Activated CD4-positive, alpha-beta T cell treated with anti-CD3 and anti-CD28 coated beads for 48 hours (primary cell): ENCODE results near the gene SLC37A3.
A peak's percentile ranks its signal among the peaks of the same experiment; 100 is the strongest.
"Not testable (repeated sequence)": the region's sequence is repeated elsewhere in the genome, so short reads cannot be mapped to it uniquely, and the experiment has no call there.

Source experiments
- DNase-seq: peaks from one replicate; pipeline ENCODE4 v3.0.0-alpha.2; 2020

The SLC37A3 gene

GRCh38 chr7:140342727-140343514 is 55.4 kb downstream of the SLC37A3 start:
- DNase-seq, result no peak

GRCh38 chr7:140338959-140339358 is 59.4 kb downstream of the SLC37A3 start:
- not testable (repeated sequence) for DNase-seq

- DNase-seq, result no peak
Observed at GRCh38 chr7:140334341-140335057, 63.8 kb downstream of the SLC37A3 start.

- no peak for DNase-seq
Observed at GRCh38 chr7:140333686-140334085, 64.6 kb downstream of the SLC37A3 start.

GRCh38 chr7:140333223-140333622 is 65.1 kb downstream of the SLC37A3 start:
- no peak for DNase-seq

GRCh38 chr7:140330595-140330994 is 67.7 kb downstream of the SLC37A3 start:
- DNase-seq, result no peak

- DNase-seq, result no peak
Observed at GRCh38 chr7:140330128-140330527, 68.2 kb downstream of the SLC37A3 start.

- DNase-seq, result no peak
Observed at GRCh38 chr7:140327261-140327661, 71.1 kb downstream of the SLC37A3 start.

- DNase-seq, result peak; percentile 66
Observed at GRCh38 chr7:140326116-140326928, 72.0 kb downstream of the SLC37A3 start.

GRCh38 chr7:140325600-140325999 is 72.7 kb downstream of the SLC37A3 start:
- no peak for DNase-seq

GRCh38 chr7:140324714-140325113 is 73.6 kb downstream of the SLC37A3 start:
- DNase-seq, result no peak

GRCh38 chr7:140322759-140323158 is 75.6 kb downstream of the SLC37A3 start:
- DNase-seq, result no peak

- DNase-seq, result not testable (repeated sequence)
Observed at GRCh38 chr7:140320078-140320477, 78.3 kb downstream of the SLC37A3 start.

- DNase-seq, result no peak
Observed at GRCh38 chr7:140317999-140318398, 80.3 kb downstream of the SLC37A3 start.

- peak; percentile 46 for DNase-seq
Observed at GRCh38 chr7:140317597-140317996, 80.7 kb downstream of the SLC37A3 start.

GRCh38 chr7:140316165-140316661 is 82.1 kb downstream of the SLC37A3 start:
- DNase-seq, result peak; percentile 64

GRCh38 chr7:140315498-140316164 is 82.7 kb downstream of the SLC37A3 start:
- DNase-seq, result no peak

GRCh38 chr7:140314573-140315480 is 83.5 kb downstream of the SLC37A3 start:
- no peak for DNase-seq

GRCh38 chr7:140312141-140312846 is 86.0 kb downstream of the SLC37A3 start:
- no peak for DNase-seq

GRCh38 chr7:140311128-140311527 is 87.2 kb downstream of the SLC37A3 start:
- not testable (repeated sequence) for DNase-seq
